HG03135 (cell line): ENCODE measurements around the gene LILRB4.
"Not testable (repeated sequence)": the region's sequence is repeated elsewhere in the genome, so short reads cannot be mapped to it uniquely, and the experiment has no call there.

Experiments used
- ATAC-seq: cut with Tn5 transposase; IDR thresholded peaks from one replicate; pipeline ENCODE4 v1.9.1; 2021; ENCODE audit warnings: mild to moderate bottlenecking, moderate library complexity; ENCODE audit not compliant: unreplicated experiment

Gene LILRB4

DNA sequence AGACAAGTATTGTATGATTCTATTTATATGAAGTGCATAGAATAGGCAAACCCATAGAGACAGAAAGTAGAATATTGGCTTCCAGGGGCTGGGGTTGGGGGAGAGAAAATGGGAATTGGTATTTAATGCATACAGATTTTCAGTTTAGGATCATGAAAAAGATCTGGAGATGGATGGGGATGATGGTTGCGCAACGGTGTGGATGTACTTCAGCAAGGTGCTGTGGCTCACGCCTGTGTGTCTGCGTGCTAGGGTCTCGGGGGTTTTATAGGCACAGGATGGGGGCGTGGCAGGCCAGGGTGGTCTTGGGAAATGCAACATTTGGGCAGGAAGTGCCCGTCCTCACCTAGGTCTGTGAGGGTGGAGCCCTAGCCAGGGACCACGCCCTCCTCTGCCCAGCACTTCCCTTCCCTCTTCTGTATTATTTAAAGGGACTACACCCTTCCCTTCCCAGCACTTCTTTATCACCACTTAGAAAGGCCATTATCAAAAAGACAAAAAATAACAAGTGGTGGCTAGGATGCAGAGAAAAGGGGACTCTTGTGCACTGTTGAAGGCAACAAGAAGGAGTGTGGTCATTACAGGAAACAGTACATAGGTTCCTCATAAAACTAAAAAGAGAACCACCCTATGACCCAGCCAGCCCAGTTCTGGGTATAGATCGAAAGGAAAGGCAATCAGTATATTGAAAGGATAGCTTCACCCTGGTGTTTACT lies 29.0 kb downstream of the LILRB4 start:
- ATAC-seq: no peak

DNA sequence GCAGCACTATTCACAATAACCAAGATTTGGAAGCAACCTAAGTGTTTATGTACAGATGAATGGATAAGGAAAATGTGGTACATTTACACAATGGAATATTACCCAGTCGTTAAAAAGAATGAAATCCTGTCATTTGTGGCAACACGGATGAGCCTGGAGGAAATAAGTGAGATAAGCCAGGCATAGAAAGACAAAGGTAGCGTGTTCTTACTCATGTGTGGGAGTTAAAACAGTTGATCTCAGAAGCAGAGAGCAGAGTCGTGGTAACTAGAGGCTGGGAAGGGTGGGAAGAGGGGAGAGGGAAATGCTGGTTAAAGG lies 29.5 kb downstream of the LILRB4 start:
- ATAC-seq: no peak

DNA sequence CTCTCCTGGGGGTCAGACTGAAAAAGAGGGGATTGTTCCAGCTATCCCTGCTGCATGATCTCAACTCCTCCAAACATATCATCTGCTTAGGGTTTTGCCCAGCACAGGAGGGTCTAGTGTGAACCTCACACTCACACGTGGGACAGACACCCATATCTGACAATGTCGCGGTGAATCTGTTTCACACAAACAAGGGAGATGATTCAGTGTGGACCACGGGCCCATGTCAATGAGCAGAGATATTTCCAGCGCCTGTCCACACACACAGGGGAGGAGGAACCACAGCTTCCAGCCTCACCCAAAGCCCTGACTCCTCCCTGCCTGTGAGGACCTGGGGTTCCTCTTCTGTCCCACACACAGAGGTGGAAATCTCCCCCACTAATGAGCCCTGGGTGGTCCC lies 31.9 kb downstream of the LILRB4 start:
- no peak for ATAC-seq

DNA sequence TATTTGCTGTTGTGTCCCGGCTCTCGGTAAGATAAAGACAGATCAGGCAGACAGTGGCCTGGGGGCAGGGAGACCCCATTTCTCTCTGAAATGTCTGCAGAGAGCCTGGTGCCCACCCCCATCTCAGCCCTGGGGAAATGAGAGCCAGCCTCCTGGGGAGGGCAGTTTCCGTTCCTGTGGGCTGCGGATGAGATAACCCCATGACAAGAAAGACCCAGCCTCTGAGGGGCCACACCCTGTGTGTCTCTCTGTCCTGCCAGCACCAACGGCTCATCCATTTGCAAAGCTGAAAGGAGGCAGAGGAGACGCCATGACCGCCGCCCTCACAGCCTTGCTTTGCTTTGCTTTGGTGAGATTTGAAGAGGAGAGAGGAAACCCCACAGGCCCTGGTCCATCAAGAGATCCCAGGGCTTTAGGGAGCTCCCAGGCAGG lies 33.3 kb downstream of the LILRB4 start:
- ATAC-seq: no peak

DNA sequence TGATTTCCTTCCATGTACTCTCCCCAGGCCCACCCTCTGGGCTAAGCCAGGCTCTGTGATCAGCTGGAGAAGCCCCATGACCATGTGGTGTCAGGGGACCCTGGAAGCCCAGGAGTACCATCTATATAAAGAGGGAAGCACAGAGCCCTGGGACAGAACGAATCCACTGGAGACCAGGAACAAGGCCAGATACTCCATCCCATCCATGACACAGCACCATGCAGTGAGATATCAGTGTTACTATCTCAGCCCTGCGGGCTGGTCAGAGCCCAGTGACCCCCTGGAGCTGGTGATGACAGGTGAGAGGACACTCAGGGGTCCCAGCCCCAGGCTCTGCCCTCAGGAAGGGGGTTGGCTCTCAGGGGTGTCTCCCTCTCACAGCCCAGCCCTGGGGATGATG lies 34.0 kb downstream of the LILRB4 start:
- ATAC-seq: no peak

DNA sequence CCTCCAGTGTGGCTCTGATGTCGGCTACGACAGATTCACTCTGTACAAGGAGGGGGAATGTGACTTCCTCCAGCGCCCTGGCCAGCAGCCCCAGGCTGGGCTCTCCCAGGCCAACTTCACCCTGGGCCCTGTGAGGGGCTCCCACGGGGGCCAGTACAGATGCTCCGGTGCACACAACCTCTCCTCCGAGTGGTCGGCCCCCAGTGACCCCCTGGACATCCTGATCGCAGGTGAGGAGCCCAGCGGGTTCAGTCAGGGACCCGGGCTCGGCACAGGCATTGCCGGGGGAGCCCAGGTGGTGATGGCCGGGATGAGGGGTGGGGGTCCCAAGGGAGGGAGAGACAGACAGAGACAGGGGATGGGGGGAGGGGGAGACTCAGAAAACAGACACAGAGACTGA lies 34.9 kb downstream of the LILRB4 start:
- not testable (repeated sequence) for ATAC-seq

DNA sequence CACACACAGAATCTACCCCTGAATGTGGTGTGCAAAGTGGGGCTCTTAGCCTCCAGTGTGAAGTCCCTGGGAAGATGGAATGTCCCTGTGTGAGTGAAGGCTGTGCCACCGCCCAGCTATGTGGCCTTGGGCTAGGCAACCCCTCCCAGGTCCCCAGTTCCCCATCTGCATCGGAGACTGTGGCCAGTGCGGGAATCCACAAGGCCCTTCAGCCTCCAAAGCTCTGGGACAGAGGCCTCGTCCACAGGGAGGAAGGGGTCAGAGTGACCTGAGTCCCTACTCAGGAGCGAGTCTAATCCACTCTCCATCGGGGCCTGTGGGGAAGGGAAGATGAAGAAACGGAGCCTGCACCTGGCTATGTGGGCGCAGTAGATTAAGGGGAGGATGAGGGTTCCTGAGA lies 42.1 kb downstream of the LILRB4 start:
- ATAC-seq: no peak

DNA sequence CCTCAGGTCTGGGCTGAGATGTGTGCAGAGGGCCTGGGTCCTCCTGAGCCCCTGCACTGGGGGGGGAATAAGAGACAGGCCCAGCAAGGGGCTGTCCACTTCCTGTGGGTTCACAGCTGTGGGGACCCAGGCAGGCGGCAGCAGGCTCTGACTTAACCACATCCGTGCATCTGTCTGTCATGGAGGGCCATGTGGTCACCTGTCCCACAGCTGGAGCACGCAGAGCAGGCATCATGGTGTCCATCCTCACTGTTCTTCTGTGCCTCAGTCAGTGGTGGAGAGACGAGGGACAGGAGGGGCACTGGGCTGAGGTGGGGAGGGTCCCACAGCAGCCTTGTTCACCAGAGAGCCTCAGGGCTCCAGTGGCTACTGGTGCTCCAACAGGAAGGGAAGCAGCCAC lies 45.2 kb downstream of the LILRB4 start:
- no peak for ATAC-seq

DNA sequence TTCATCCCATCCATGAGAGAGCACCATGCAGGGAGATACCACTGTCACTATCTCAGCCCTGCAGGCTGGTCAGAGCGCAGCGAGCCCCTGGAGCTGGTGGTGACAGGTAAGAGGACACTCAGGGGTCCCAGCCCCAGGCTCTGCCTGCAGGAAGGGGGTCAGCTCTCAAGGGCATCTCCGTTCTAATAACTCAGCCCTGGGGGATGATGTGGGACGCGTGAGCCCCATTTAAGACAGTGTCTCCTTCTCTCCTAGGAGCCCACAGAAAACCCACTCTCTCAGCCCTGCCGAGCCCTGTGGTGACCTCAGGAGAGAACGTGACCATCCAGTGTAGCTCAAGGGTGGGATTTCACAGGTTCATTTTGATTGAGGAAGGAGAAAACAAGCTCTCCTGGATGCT lies 46.0 kb downstream of the LILRB4 start:
- ATAC-seq: no peak

DNA sequence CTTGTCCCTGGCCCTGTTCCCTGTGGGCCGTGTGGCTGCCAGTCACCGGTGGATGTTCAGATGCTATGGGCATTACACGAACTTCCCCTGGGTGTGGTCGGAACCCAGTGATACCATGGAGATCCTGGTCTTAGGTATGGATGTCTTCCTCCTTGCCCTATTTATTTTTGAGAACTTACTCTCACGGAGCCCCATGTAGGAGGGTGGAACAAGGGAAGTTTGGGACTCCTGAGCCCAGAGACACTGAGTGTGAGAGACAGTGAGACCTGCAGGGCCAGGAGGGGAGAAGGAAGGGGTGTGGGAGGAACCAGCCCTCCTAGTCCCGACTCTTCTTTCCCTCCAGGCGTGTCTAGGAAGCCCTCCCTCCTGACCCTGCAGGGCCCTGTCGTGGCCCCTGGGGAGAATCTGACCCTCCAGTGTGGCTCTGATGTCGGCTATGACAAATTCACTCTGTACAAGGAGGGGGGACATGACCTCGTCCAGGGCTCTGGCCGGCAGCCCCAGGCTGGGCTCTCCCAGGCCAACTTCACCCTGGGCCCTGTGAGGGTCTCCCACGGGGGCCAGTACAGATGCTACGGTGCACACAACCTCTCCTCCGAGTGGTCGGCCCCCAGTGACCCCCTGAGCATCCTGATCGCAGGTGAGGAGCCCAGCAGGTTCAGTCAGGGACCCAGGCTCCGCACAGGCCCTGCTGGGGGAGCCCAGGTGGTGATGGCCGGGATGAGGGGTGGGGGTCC lies 46.6 kb downstream of the LILRB4 start:
- ATAC-seq: no peak

DNA sequence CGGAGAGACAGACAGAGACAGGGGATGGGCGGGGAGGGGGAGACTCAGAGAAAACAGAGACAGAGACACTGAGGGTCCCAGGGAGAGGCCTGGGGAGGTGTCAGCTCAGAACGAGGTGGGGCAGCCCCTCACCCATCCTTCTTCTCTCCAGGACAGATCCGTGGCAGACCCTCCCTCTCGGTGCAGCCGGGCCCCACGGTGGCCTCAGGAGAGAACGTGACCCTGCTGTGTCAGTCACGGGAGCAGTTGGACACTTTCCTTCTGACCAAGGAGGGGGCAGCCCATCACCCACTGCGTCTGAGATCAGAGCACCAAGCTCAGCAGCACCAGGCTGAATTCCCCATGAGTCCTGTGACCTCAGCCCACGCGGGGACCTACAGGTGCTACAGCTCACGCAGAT lies 47.2 kb downstream of the LILRB4 start:
- not testable (repeated sequence) for ATAC-seq
